Parathyroid adenoma (tissue), 2 donors: ENCODE results near the gene GCK.

ENCODE experiments used
- H2AFZ ChIP-seq: fragments of 300-600 bp; sonication (generic); one replicate; pipeline ENCODE4 v1.7.0; 2017; ENCODE audit warnings: antibody characterized with exemption, mild to moderate bottlenecking
- H3K27ac ChIP-seq: fragments of 300-600 bp; sonication (generic); one replicate; pipeline ENCODE4 v1.7.0; 2017
- H3K27me3 ChIP-seq: fragments of 300-600 bp; sonication (generic); one replicate; pipeline ENCODE4 v1.7.0; 2017; ENCODE audit warnings: low read length; ENCODE audit not compliant: control insufficient read depth, insufficient read depth
- H3K36me3 ChIP-seq: fragments of 300-600 bp; sonication (generic); one replicate; pipeline ENCODE4 v1.7.0; 2017; ENCODE audit warnings: low read length; ENCODE audit not compliant: control insufficient read depth, insufficient read depth
- H3K4me1 ChIP-seq: fragments of 300-600 bp; sonication (generic); one replicate; pipeline ENCODE4 v1.7.0; 2017; ENCODE audit warnings: control low read depth
- H3K4me2 ChIP-seq: fragments of 300-600 bp; sonication (generic); one replicate; pipeline ENCODE4 v1.7.0; 2017; ENCODE audit warnings: low read length
- H3K4me3 ChIP-seq: fragments of 300-600 bp; sonication (generic); one replicate; pipeline ENCODE4 v1.7.0; 2017; ENCODE audit warnings: low read depth, low read length
- H3K79me2 ChIP-seq: fragments of 300-600 bp; sonication (generic); one replicate; pipeline ENCODE4 v1.7.0; 2017; ENCODE audit warnings: control low read depth
- H3K9ac ChIP-seq: fragments of 300-600 bp; sonication (generic); one replicate; pipeline ENCODE4 v1.7.0; 2017; ENCODE audit warnings: mild to moderate bottlenecking
- H3K9me3 ChIP-seq: fragments of 300-600 bp; sonication (generic); one replicate; pipeline ENCODE4 v1.7.0; 2017; ENCODE audit warnings: low read length; ENCODE audit not compliant: control insufficient read depth
- CTCF ChIP-seq: fragments of 300-600 bp; sonication (generic); IDR thresholded peaks from one replicate; pipeline ENCODE4 v1.7.0; 2017; ENCODE audit warnings: antibody characterized with exemption, mild to moderate bottlenecking
- donor health status: primary hyperparathyroidism.

GCK gene

GRCh38 chr7:44100458-44101302 lies 88.6 kb downstream of the GCK start:
- Histone ChIP-seq H3K79me2 (no peaks in the 10 kb centered on the region), H3K9ac (no peak overlapping the region), H3K27ac (no peak overlapping the region), H3K4me1 (no peaks in the 10 kb centered on the region), H3K9me3 (no peaks in the 10 kb centered on the region), H3K4me3 (no peak overlapping the region), H2AFZ (peak overlapping the region; percentile 46), H3K36me3 (no peaks in the 10 kb centered on the region), H3K4me2 (no peak overlapping the region), H3K27me3 (no peaks in the 10 kb centered on the region)
- no peak for TF ChIP-seq CTCF

- Histone ChIP-seq H3K9me3 (no peaks in the 10 kb centered on the region), H3K36me3 (no peaks in the 10 kb centered on the region), H3K27me3 (no peaks in the 10 kb centered on the region), H2AFZ (no peak overlapping the region), H3K4me3 (no peak overlapping the region), H3K4me1 (no peaks in the 10 kb centered on the region), H3K4me2 (no peak overlapping the region), H3K79me2 (no peaks in the 10 kb centered on the region), H3K27ac (no peak overlapping the region), H3K9ac (no peak overlapping the region)
- no peak for TF ChIP-seq CTCF
These were observed 89.6 kb downstream of the GCK start for GRCh38 chr7:44099669-44100068.

- H2AFZ ChIP-seq, result no peak overlapping the region
- H3K27me3 ChIP-seq, result no peaks in the 10 kb centered on the region
- no peak for TF ChIP-seq CTCF
- no peaks in the 10 kb centered on the region for H3K79me2 ChIP-seq
- no peak overlapping the region for H3K9ac ChIP-seq
- no peaks in the 10 kb centered on the region for H3K36me3 ChIP-seq
- H3K9me3 ChIP-seq, result no peaks in the 10 kb centered on the region
- no peak overlapping the region for H3K4me3 ChIP-seq
- no peak overlapping the region for H3K27ac ChIP-seq
- no peak overlapping the region for H3K4me2 ChIP-seq
- no peaks in the 10 kb centered on the region for H3K4me1 ChIP-seq
These were observed 90.9 kb downstream of the GCK start for GRCh38 chr7:44098092-44099068.

GRCh38 chr7:44097064-44097932 lies 91.9 kb downstream of the GCK start:
- H2AFZ ChIP-seq, result no peak overlapping the region
- no peaks in the 10 kb centered on the region for H3K9me3 ChIP-seq
- no peak overlapping the region for H3K4me2 ChIP-seq
- H3K27me3 ChIP-seq, result no peaks in the 10 kb centered on the region
- no peaks in the 10 kb centered on the region for H3K36me3 ChIP-seq
- no peaks in the 10 kb centered on the region for H3K4me1 ChIP-seq
- H3K79me2 ChIP-seq, result no peaks in the 10 kb centered on the region
- H3K9ac ChIP-seq, result no peak overlapping the region
- TF ChIP-seq CTCF, result no peak
- H3K4me3 ChIP-seq, result no peak overlapping the region
- no peak overlapping the region for H3K27ac ChIP-seq
